ENCODE results near the gene ELOVL3.

The ELOVL3 gene

DNA sequence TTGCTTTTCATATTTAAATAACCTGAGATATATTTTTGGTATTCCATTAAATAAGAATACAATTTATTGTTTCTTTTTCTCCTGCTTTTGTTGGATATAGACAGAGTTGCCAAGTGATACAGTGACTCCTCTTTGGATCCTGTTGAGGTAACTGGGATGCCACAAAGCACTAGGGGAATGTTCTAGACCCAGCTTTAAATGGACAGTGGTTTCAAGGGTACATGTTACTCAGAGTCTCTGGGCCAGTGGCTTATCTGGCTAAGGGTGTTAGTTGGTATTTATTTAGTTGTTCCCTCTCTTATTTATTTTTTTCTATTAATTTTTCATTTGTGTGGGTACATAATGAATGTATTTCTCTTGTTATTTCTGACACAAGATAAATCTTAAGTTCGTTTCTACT lies 28.3 kb downstream of the ELOVL3 start:
- no peak for DNase-seq (ENCODE audit: low read depth)

DNA sequence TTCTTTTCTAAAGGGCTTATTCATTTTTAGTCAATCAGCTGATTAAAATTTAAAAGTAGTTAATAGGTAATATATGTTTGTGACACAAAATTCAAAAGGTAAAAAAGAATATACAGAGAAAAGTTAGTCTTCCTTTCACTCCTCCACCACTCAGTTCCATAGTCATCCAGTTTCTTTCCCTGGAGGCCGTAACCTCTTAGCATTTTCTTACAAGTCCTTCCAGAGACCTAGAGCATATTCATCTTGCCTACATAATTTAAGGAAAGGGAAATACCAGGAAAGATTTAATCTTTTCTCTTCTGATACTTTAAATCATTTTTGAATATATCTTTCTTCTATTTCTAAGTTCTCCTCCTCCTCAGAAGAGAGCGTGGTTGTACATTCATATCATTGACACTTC lies 29.3 kb downstream of the ELOVL3 start:
- no peak for DNase-seq (ENCODE audit: low read depth)

DNA sequence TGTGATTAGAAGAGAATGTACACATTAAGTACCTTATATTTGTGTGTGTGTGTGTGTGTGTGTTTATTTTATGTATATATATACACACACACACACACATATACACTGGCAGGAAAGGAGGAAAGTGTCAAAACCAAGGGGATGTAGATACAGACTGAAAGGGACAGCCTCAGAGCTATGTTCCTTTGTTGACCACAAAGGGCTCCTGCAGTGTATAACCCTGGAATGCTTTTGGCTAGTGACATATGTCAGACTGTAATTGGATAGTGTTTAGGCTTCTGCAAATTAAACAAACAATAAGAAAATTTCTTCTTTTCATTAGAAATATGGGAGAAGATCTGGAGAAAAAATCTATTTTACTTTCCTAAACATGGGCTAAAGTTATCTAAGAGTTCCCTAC lies 35.1 kb downstream of the ELOVL3 start:
- DNase-seq (ENCODE audit: low read depth), result no peak

DNA sequence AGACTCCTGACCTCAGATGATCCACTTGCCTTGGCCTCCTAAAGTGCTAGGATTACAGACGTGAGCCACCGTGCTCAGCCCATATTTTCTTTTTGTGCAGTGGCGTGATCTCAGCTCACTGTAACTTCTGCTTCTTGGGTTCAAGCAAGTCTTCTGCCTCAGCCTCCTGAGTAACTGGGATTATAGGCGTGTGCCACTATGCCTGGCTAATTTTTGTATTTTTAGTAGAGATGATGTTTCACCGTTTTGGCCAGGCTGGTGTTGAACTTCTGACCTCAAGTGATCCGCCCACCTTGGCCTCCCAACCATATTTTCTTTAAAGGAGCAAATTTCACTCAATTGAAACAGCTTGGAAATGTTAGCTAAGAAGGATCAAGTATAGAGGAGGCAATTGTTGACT lies 35.7 kb downstream of the ELOVL3 start:
- DNase-seq (ENCODE audit: low read depth), result no peak

DNA sequence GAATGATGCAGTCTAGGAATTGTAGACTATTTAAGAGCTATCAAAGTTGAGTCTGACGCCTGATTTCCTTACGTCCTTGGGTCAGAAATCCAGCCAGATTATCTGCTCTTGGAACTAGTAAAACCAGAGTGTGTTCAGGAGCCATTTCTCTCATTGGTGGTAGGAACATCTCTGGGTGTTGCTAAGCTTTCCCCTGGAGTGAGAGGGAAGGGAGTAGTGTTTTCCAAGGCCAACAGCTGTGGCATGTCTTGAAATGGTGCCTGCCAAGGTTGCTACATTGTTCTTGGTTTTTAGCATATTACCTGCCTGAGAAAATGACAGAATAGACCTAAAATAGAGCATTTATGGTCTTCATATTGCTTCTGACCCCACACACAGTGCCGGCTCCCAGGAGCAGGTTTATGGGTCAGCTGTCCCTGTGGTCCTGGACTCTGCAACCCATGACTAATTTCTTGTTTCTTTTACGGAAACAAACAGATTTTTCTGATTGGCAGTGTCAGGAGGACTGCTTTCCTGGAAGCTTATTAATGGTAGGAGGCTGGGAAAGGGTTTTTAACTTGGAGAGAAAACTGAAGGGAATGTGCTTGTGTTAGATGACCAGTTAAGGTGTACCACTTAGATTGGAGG lies 36.8 kb downstream of the ELOVL3 start:
- DNase-seq (ENCODE audit: low read depth), result no peak

DNA sequence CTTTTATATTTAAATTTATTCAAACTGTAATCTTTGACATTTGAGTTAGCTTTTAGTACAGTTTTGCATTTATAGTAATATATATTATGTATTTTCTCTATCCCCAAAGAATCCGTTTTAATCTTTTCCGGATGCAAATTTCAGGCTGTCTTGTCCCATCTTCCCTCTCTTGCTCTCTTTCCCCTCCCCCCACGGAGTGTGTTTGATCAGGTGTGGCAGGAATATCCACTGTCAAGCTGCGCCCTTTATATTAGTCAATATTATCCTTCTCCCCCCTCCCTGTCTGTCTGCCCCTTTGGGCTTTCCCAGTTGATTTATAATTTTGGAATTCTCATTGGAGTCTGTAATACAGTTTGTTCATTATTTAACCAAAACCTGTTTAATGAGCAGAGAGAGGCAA lies 38.3 kb downstream of the ELOVL3 start:
- DNase-seq (ENCODE audit: low read depth), result no peak

DNA sequence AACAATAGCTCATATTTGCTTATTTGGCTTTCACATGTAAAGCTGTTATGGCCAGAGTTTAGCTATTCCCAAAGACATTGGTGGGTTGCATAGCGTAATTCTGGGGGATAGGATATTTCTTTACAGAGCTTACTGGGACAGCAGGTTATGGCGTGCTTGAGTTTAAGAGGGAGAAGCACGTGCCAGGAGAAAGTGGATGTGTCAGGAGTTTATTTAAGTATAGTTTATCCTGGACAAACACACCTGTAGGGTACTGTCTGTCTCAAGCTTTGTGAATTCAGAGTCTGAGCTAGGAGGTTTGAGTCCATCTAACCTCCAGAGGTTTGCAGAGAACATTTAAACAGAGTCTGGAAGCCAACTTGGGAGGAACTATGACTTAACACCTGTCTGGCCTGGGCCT lies 40.6 kb downstream of the ELOVL3 start:
- DNase-seq (ENCODE audit: low read depth), result no peak

DNA sequence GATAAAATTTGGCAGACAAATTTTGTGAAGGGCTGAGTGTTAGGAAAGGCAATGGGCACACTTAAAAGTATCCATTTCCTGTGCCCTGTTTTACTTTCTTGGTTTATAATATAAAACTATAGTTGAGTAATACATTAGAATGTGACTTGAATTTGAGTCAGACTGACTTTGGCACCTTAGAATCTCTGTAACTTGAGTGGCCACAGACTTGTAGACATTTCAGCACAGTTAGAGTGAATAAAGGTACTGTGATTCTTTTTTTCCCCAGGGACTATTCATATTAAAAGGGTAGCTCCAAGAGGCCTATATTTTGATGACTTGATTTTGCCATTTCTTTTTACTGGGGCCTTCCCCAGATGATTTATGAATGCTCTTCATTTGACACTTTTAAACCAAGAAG lies 41.6 kb downstream of the ELOVL3 start:
- DNase-seq (ENCODE audit: low read depth), result no peak

DNA sequence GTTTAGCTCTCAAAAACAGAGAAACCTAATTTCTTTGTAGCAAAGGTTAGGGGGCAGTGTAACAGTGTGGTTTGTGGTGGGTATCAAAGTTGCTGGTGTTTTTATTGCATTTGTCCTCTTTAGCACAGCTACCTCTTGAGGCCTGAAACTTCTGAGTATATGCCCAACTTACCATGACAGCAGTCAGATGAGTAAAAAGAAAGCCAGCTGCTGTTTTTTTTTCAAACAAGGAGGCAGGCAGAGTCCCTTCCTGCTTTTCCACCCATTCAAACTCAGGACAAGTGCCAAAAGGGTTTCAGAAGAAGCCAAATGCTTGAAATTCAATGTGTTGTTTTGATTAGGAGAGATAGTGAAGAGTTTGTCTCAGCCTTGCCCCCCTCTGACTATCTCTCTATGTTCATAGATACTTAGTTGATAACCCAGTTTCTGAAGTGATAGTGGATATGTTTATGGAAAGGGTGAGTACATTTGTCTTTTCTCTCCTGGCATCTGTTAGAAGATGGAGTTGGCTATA lies 42.3 kb downstream of the ELOVL3 start:
- DNase-seq (ENCODE audit: low read depth), result no peak

DNA sequence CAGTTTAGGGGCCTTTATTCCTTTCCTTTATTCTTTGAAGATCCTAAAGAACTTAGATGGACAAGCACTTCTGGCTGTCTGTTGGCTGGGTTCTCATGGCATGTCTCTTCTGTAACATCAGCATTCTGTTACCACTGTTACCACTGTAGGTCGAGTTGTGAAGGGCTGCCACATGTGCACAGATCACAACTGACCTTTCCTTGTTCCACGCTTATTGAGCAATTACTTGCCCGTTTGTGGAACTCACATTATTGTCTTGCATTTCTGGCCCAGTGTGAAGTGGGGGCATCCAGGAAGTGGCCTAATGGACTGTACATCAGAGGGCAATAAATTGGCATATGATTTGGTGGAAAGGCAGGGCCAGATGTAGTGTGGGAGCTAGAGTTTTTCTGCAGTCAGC lies 42.9 kb downstream of the ELOVL3 start:
- DNase-seq (ENCODE audit: low read depth), result no peak

DNA sequence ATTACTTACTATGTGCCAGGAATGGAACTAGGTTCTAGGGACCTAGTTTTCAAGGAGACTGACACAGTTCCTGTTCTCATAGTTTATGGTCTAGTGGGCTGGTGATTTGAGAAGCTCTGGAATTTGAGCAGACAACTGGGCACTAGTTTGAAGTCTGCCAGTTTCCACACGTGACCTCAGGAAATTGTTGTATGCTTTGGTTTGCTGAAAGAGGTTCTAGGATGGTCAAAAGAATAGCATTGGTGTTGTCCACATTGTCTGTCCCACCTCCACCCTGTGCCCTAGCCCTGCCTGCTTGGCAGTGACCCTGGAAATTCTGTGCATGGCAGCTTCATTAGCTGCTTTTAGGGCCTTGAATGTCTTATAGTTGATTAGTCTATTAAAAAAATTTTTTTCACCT lies 48.0 kb downstream of the ELOVL3 start:
- no peak for DNase-seq (ENCODE audit: low read depth)

DNA sequence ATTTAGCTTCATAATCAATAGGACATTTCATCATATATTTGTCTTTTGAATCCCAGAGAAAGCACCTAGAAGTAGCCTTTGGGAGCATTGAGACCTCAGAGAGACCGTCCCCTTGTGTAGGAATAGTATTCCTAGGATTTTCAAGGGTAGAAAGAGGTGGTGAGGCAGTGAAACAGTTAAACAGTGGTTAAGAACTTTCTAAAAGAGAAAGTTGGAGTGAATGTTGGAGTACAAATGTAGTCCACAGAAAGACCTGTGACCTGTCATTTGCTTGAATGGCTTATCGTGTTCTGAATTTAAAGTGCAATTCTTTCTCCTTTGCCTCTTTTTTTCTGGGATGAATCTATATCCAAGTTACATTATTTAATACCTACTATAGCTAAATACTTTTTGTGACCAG lies 49.2 kb downstream of the ELOVL3 start:
- DNase-seq (ENCODE audit: low read depth), result no peak

DNA sequence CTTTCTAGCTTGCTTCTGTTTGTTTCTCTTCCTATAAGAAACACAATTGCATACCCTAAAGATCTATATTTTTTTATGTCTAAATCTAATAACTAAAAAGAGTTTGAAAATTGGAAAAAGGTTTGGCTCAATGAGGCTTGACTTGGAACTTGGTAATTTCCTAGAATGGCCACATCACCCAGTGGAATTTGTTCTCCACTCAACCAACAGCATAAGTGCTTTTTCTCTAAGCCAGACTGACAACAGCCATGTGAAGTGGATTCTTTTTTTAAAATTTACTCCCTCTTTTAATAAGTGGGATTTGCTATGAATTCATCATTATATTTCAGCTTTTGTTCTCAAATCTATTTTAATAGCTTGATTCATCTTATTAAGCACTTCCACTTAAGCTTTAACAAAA lies 53.0 kb downstream of the ELOVL3 start:
- no peak for DNase-seq (ENCODE audit: low read depth)

Data from stimulated activated CD4-positive, alpha-beta T cell treated with anti-CD3 and anti-CD28 coated beads, Interleukin-2, amount 100 ng/mL, for 4 hours (primary cell).